Pulmonary artery endothelial cell (primary cell): ENCODE data around the gene WDR17. TPM values are rescaled to one million over a fixed set of nuclear protein-coding genes. Genes with fewer than 3 reads are reported as not detected.

ENCODE experiments used
- DNase-seq: peaks from one replicate; pipeline ENCODE4 v3.0.0-alpha.2; 2011; ENCODE audit warnings: low read depth, low spot score
- total RNA-seq: library from RNA; depleted of rRNA; stranded (reverse); fragments of >200 nt; gene quantifications from 2 replicates; pipeline ENCODE4 v1.2.3, GENCODE V29; 2014

Gene WDR17
- total RNA-seq: under 0.01 and 0.32 TPM in 2 replicates

GRCh38 chr4:176065435-176066291 lies at the start of gene WDR17:
Gene WDR17, plus strand, starts transcription at chr4:176065841. Its CDS starts 45,740 bp downstream, at chr4:176111581.
- DNase-seq: no peak

- DNase-seq: no peak
Observed at GRCh38 chr4:176016601-176017000, 49.0 kb upstream of the WDR17 start.

- no peak for DNase-seq
Observed at GRCh38 chr4:176020481-176021085, 45.1 kb upstream of the WDR17 start.

GRCh38 chr4:176030391-176030790 lies 35.2 kb upstream of the WDR17 start:
- DNase-seq: no peak

GRCh38 chr4:176031922-176032321 lies 33.7 kb upstream of the WDR17 start:
- DNase-seq: no peak

- no peak for DNase-seq
Observed at GRCh38 chr4:176032454-176032853, 33.2 kb upstream of the WDR17 start.

GRCh38 chr4:176034499-176034898 lies 31.1 kb upstream of the WDR17 start:
- DNase-seq: no peak

- no peak for DNase-seq
Observed at GRCh38 chr4:176034936-176035335, 30.7 kb upstream of the WDR17 start.

GRCh38 chr4:176036585-176037205 lies 28.9 kb upstream of the WDR17 start:
- DNase-seq: no peak

GRCh38 chr4:176038789-176039188 lies 26.9 kb upstream of the WDR17 start:
- no peak for DNase-seq

- no peak for DNase-seq
Observed at GRCh38 chr4:176042195-176042594, 23.4 kb upstream of the WDR17 start.

- DNase-seq: no peak
Observed at GRCh38 chr4:176043838-176044588, 21.6 kb upstream of the WDR17 start.

GRCh38 chr4:176044589-176044951 lies 21.1 kb upstream of the WDR17 start:
- no peak for DNase-seq

- DNase-seq: no peak
Observed at GRCh38 chr4:176048631-176049030, 17.0 kb upstream of the WDR17 start.

GRCh38 chr4:176052744-176053143 lies 12.9 kb upstream of the WDR17 start:
- DNase-seq: no peak

- no peak for DNase-seq
Observed at GRCh38 chr4:176053785-176054184, 11.9 kb upstream of the WDR17 start.

GRCh38 chr4:176054942-176055341 lies 10.7 kb upstream of the WDR17 start:
- no peak for DNase-seq

GRCh38 chr4:176063718-176064117 lies 1.9 kb upstream of the WDR17 start:
- DNase-seq: no peak

GRCh38 chr4:176064539-176064938 lies 1.1 kb upstream of the WDR17 start:
- no peak for DNase-seq

- no peak for DNase-seq
Observed at GRCh38 chr4:176066757-176067156, 1.1 kb downstream of the WDR17 start.

- DNase-seq: no peak
Observed at GRCh38 chr4:176077561-176077960, 11.9 kb downstream of the WDR17 start.

GRCh38 chr4:176084769-176085168 lies 19.1 kb downstream of the WDR17 start:
- DNase-seq: no peak
